Measurements from ENCODE around the gene HBE1.
A peak's percentile ranks its signal among the peaks of the same experiment; 100 is the strongest.
"Not testable (repeated sequence)": the region's sequence is repeated elsewhere in the genome, so short reads cannot be mapped to it uniquely, and the experiment has no call there.

HBE1 gene

DNA sequence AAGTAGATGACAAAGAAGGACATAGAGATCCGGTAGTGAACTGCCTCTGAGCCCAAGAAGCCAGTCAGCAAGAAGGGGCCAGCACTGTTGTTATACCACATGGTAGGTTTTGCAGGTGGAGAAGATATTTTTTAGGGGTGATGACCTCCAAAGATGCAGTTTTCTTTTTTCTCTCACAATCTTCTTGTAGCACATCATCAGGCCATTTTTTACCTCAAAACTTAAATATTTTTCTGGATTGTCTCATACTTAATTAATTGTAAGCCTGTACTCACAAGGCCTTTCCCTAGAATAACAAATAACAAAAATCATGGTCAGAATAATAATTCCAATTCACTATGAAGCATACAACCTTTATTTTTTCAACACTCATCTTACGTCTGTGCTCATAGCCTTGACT is 32.1 kb upstream of the HBE1 start, which contains the start of gene OR51B4:
Gene OR51B4 (minus strand): TSS at position 101 of the 400 bp plus-strand sequence. CDS start 0 bp downstream, at position 101.
- in situ Hi-C loops (cut with HindIII; ENCODE audit: low sequenced_read_pairs) = no loop called here
- no peak for DNase-seq (ENCODE audit: low read depth, low spot score)
- no peak within 1 kb of the TSS for H3K4me3 ChIP-seq (ENCODE audit: low read depth, low read length)
- TF ChIP-seq, protein P1, sequence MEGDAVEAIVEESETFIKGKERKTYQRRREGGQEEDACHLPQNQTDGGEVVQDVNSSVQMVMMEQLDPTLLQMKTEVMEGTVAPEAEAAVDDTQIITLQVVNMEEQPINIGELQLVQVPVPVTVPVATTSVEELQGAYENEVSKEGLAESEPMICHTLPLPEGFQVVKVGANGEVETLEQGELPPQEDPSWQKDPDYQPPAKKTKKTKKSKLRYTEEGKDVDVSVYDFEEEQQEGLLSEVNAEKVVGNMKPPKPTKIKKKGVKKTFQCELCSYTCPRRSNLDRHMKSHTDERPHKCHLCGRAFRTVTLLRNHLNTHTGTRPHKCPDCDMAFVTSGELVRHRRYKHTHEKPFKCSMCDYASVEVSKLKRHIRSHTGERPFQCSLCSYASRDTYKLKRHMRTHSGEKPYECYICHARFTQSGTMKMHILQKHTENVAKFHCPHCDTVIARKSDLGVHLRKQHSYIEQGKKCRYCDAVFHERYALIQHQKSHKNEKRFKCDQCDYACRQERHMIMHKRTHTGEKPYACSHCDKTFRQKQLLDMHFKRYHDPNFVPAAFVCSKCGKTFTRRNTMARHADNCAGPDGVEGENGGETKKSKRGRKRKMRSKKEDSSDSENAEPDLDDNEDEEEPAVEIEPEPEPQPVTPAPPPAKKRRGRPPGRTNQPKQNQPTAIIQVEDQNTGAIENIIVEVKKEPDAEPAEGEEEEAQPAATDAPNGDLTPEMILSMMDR (IDR thresholded peaks at IDR 0.05; ENCODE audit: low read depth, low read length) = no peak

DNA sequence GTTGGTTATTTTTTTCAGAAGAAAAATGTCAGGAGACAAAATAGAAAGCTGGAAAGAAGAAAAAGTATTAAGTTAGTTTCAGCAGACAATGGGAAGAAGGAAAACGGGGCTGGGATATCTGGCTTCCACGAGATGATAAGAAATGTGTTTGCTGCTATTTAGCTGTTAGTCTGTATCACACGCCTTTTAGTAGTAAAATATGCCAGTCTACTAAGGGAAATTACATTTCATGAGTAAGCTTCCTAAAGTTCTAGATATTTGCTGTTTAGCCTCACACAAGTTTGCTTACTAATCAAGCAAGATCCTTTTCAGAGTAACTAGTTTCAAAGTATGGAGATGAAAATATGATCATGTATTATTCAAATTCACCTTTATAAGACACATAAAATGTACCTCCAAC is 30.5 kb upstream of the HBE1 start:
- TF ChIP-seq, protein P1 (IDR thresholded peaks at IDR 0.05; ENCODE audit: low read depth, low read length) = no peak
- DNase-seq (ENCODE audit: low read depth, low spot score) = no peak
- in situ Hi-C loops (cut with HindIII; ENCODE audit: low sequenced_read_pairs) = no loop called here

DNA sequence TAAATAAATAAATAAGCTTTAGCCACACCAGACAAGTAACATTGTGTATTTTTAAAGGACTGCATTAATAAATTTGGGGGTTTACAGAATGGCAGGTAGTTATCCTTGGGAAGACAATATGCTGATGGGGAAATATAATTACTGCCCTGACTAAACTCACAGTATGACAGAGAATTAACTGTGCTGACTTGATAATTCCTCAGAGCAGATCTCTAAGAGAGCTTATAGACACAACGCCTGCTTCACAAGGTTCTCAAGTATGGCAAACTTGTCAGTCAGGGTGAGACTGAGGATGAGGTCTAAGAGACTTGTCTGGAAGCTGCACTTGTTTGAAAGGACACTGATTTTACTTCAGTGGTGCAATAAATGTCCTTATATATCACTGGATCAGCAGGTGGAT is 28.7 kb upstream of the HBE1 start:
- TF ChIP-seq, protein P1 (IDR thresholded peaks at IDR 0.05; ENCODE audit: low read depth, low read length) = no peak
- no peak for DNase-seq (ENCODE audit: low read depth, low spot score)
- in situ Hi-C loops (cut with HindIII; ENCODE audit: low sequenced_read_pairs) = no loop called here
- no peak overlapping the region for H3K4me3 ChIP-seq (ENCODE audit: low read depth, low read length)

More for the DNA sequence above, 30.5 kb upstream of the HBE1 start:
- H3K4me3 ChIP-seq (ENCODE audit: low read depth, low read length) = no peak overlapping the region

DNA sequence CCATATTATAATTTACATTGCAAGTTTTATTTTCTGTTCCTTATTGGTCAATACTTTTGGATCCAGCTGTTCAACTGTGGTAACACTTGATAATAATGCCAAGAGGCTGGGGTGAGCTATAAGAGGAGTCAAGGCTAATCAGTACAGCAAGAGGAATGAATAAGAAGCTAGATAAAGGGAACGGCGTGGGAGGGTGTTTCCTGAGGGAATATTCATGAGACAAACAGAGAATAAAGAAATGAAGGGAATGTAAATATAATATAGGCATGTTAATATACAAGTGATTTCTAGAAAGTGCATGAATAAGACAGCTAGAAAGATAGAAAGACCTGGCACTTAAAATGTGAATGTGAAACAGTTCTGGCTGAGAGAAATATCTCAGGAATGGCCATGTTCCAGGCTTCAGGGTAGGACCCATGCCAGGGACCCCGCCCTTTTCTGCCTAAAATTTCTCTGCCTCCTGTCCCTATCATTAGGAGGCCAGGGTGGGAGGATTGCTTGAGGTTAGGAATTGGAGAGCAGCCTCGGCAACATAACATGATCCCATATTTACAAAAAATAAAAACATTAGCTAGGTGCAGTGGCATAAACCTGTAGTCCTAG is 28.1 kb upstream of the HBE1 start:
- in situ Hi-C loops (cut with HindIII; ENCODE audit: low sequenced_read_pairs) = no loop called here
- DNase-seq (ENCODE audit: low read depth, low spot score) = no peak
- TF ChIP-seq, protein P1 (IDR thresholded peaks at IDR 0.05; ENCODE audit: low read depth, low read length) = no peak
- H3K4me3 ChIP-seq (ENCODE audit: low read depth, low read length) = no peak overlapping the region

DNA sequence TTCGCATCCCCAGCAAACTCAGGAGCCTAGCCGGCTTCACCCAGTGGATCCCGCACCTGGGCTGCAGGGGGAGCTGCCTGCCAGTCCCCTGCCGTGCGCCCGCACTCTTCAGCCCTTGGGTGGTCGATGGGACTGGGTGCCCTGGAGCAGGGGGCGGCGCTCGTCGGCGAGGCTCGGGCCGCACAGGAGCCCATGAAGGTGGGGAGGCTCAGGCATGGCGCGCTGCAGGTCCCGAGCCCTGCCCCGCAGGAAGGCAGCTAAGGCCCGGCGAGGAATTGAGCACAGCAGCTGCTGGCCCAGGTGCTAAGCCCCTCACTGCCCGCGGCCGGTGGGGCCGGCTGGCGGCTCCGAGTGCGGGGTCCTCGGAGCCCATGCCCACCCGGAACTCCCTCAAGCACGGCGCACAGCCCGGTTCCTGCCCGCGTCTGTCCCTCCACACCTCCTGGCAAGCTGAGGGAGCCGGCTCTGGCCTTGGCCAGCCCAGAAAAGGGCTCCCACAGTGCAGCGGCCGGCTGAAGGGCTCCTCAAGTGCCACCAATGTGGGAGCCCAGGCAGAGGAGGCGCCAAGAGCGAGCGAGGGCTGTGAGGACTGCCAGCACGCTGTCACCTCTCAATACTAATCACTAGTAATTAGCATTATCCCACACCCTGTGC is 24.7 kb upstream of the HBE1 start:
- DNase-seq (ENCODE audit: low read depth, low spot score); in situ Hi-C loops (cut with HindIII; ENCODE audit: low sequenced_read_pairs); H3K4me3 ChIP-seq (ENCODE audit: low read depth, low read length): not testable (repeated sequence)

DNA sequence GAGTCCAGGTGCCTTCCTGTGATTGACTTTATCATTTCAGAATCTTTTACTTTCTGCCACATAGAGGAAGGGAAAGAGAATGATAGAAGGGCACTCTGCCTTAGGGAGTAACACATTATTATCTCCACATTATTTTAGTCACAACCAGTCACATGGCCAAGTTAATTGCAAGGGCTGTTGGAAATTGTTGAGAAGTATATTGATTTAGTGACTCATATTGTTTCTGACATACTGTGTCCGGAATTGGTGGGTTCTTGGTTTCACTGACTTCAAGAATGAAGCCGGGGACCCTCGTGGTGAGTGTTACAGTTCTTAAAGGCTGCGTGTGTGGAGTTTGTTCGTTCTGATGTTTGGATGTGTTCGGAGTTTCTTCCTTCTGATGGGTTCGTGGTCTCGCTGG is 23.3 kb upstream of the HBE1 start:
- DNase-seq (ENCODE audit: low read depth, low spot score) = no peak
- in situ Hi-C loops (cut with HindIII; ENCODE audit: low sequenced_read_pairs) = no loop called here
- TF ChIP-seq, protein P1 (IDR thresholded peaks at IDR 0.05; ENCODE audit: low read depth, low read length) = no peak

DNA sequence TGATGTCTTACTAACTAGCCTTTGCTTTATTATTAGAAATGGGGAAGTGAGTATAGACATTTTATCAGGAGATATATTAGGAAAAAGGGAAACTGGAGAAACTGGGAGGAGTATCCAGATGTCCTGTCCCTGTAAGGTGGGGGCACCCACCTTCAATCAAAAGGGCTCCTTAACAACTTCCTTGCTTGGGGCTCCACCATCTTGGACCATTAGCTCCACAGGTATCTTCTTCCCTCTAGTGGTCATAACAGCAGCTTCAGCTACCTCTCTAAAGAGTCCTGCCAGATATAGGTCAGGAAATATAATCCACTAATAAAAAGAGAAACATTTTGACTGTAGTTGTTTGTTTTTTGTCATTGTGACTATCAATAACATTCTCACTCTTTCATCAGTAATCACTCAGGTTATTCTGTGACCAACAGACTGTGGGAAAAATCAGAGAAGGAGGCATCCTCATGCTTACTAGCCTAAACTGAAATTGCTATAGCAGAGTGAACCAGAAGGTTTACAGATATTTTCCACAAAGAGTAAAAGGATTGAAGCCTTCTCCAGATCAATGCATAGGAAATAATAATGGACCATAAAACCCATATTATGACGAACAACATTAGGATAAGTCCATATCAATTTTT is 21.6 kb upstream of the HBE1 start:
- TF ChIP-seq, protein P1 (IDR thresholded peaks at IDR 0.05; ENCODE audit: low read depth, low read length) = peak; percentile 74
- DNase-seq (ENCODE audit: low read depth, low spot score) = peak; percentile 52
- in situ Hi-C loops (cut with HindIII; ENCODE audit: low sequenced_read_pairs) = no loop called here
- no peak overlapping the region for H3K4me3 ChIP-seq (ENCODE audit: low read depth, low read length)

More for the DNA sequence above, 23.3 kb upstream of the HBE1 start:
- H3K4me3 ChIP-seq (ENCODE audit: low read depth, low read length) = no peak overlapping the region

All from astrocyte of the spinal cord (primary cell).